ENCODE data around the gene SDF4. TPM values are rescaled to one million over a fixed set of nuclear protein-coding genes. Genes with fewer than 3 reads are reported as not detected.

The SDF4 gene
- total RNA-seq, 1 donor from 2014 or later = 130 TPM

DNA sequence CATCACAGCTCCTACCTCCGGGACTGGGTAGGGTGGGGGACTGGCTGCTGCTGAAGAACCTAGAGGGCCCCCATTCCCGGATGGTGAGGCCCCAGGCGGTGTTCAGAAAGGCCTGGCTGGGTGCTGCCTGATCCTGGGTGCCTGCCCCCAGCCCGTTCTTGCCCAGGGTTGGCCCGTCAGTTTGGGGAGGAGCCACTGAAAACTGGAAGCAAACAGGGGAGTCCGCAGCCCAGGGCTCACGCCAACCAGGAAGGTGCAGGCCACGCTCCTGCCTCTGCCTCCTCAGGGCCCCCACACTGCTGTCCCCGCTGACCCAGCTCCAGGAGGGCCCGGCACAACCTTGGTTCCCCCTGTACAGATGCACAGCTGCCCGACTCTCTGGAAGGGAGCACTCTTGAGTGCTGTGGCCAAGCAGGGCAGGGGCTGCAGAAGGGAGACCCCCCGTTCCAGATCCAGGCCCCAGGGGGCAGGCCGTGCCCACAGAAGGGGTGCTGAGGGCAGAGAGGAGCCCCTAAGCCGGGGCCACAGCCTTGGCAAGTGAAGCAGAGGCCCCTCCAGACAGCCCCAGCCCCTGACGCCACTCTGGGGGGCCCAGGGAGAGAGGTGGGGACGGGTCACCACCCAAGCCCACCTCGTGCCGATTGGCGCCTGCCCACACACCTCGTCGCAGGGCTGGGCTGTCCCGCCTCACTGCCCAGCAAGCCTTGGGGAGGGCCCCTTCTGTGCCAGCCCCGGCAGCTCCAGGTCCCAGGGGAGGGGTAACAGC, 9.2 kb upstream of the SDF4 start:
- H3K4me1 Mint-ChIP-seq (ENCODE audit: unreplicated experiment) = no peaks in the 10 kb centered on the region
- H3K4me3 Mint-ChIP-seq (ENCODE audit: unreplicated experiment) = no peak overlapping the region
- no peaks in the 10 kb centered on the region for H3K36me3 Mint-ChIP-seq (ENCODE audit: low read depth, unreplicated experiment)
- H3K27ac Mint-ChIP-seq (ENCODE audit: unreplicated experiment) = no peak overlapping the region
- no peaks in the 10 kb centered on the region for H3K9me3 Mint-ChIP-seq (ENCODE audit: unreplicated experiment)
- no peak for DNase-seq (ENCODE audit: low spot score)
- H3K27me3 Mint-ChIP-seq (ENCODE audit: unreplicated experiment) = peaks cover 1% of the 10 kb centered on the region
- TF ChIP-seq, protein P1, sequence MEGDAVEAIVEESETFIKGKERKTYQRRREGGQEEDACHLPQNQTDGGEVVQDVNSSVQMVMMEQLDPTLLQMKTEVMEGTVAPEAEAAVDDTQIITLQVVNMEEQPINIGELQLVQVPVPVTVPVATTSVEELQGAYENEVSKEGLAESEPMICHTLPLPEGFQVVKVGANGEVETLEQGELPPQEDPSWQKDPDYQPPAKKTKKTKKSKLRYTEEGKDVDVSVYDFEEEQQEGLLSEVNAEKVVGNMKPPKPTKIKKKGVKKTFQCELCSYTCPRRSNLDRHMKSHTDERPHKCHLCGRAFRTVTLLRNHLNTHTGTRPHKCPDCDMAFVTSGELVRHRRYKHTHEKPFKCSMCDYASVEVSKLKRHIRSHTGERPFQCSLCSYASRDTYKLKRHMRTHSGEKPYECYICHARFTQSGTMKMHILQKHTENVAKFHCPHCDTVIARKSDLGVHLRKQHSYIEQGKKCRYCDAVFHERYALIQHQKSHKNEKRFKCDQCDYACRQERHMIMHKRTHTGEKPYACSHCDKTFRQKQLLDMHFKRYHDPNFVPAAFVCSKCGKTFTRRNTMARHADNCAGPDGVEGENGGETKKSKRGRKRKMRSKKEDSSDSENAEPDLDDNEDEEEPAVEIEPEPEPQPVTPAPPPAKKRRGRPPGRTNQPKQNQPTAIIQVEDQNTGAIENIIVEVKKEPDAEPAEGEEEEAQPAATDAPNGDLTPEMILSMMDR (IDR thresholded peaks at IDR 0.05; ENCODE audit: unreplicated experiment) = no peak

DNA sequence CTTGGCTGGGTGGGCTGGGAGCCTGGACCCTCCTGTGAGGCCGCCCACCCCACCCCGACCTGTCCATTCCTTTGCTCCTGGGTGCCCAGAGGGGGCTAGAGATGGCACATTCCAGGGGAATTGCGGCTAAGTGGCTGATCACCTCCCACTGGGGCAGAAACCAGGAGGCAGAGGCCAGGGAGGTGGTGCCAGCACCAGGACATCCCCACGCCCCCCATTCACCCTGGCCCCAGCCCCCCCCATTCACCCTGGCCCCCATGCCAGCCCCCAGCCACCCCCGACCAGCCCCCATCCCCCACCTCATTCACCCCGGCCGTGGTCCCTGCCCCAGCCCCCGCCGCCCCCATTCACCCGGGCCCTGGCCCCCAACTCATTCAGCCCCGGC, 8.5 kb upstream of the SDF4 start:
- TF ChIP-seq, protein P1 (IDR thresholded peaks at IDR 0.05; ENCODE audit: unreplicated experiment) = no peak
- no peaks in the 10 kb centered on the region for H3K4me1 Mint-ChIP-seq (ENCODE audit: unreplicated experiment)
- H3K9me3 Mint-ChIP-seq (ENCODE audit: unreplicated experiment) = no peaks in the 10 kb centered on the region
- no peak for DNase-seq (ENCODE audit: low spot score)
- no peaks in the 10 kb centered on the region for H3K27me3 Mint-ChIP-seq (ENCODE audit: unreplicated experiment)
- H3K36me3 Mint-ChIP-seq (ENCODE audit: low read depth, unreplicated experiment) = no peaks in the 10 kb centered on the region
- H3K4me3 Mint-ChIP-seq (ENCODE audit: unreplicated experiment) = no peak overlapping the region
- H3K27ac Mint-ChIP-seq (ENCODE audit: unreplicated experiment) = no peak overlapping the region

DNA sequence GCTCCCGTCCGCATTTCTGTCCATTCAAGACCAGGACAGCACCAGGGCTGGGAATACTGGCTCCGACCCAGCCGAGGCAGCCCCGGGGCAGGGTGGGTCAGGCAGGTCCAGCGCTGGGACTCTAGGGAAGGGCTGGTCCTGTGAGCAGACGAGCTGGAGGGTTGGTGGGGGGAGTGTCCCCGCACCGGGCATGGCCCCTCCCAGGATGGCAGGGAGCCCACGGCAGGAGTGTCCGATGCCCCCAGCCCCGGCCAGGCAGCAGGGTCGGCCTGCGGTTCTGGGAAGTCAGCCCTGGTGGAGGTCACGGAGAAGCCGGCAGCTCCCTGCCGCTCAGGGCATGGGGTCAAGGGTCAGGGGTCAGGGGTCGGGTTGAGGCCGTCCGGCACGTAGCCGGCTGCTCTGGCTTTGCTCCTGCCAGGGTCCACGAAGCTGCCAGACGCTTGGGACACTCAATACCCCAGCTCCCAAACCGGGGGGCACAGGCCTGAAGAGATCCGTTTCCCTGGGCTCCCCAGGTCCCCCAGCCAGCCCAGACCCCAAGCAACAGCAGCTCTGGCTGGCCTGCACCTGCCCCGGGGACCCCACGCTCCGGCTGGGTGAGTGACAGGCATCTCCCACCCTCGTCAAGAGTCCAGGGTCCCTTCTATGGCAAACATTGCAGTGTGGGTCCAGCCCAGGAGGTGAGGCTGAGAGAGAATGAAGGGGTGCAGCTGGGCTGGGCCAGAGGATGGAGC, 8.0 kb upstream of the SDF4 start:
- H3K36me3 Mint-ChIP-seq (ENCODE audit: low read depth, unreplicated experiment) = no peaks in the 10 kb centered on the region
- H3K27me3 Mint-ChIP-seq (ENCODE audit: unreplicated experiment) = no peaks in the 10 kb centered on the region
- H3K27ac Mint-ChIP-seq (ENCODE audit: unreplicated experiment) = no peak overlapping the region
- no peaks in the 10 kb centered on the region for H3K9me3 Mint-ChIP-seq (ENCODE audit: unreplicated experiment)
- no peak for DNase-seq (ENCODE audit: low spot score)
- no peak overlapping the region for H3K4me3 Mint-ChIP-seq (ENCODE audit: unreplicated experiment)
- TF ChIP-seq, protein P1 (IDR thresholded peaks at IDR 0.05; ENCODE audit: unreplicated experiment) = no peak
- no peaks in the 10 kb centered on the region for H3K4me1 Mint-ChIP-seq (ENCODE audit: unreplicated experiment)

DNA sequence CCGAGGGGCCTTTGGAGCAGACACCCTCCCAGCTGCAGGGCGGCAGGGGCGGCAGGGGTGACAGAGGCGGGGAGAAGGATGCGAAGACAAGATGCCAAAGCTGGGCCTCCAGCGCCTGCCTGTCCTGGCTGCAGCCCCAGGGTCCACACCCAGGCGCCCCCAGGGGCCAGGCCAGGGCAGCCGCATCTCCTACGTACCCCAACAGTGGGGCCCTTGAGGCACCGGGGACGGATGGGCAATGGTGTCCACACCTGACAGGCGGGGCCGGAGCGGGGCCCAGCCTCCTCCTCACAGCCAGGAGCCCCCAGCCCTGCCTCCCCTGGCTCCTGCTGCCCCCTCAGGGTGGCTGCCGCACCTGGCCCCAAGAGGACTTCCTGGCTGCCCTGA, 7.4 kb upstream of the SDF4 start:
- no peak overlapping the region for H3K27ac Mint-ChIP-seq (ENCODE audit: unreplicated experiment)
- H3K27me3 Mint-ChIP-seq (ENCODE audit: unreplicated experiment) = no peaks in the 10 kb centered on the region
- TF ChIP-seq, protein P1 (IDR thresholded peaks at IDR 0.05; ENCODE audit: unreplicated experiment) = no peak
- H3K36me3 Mint-ChIP-seq (ENCODE audit: low read depth, unreplicated experiment) = no peaks in the 10 kb centered on the region
- no peaks in the 10 kb centered on the region for H3K9me3 Mint-ChIP-seq (ENCODE audit: unreplicated experiment)
- no peak overlapping the region for H3K4me3 Mint-ChIP-seq (ENCODE audit: unreplicated experiment)
- DNase-seq (ENCODE audit: low spot score) = no peak
- H3K4me1 Mint-ChIP-seq (ENCODE audit: unreplicated experiment) = peaks cover under 1% of the 10 kb centered on the region

DNA sequence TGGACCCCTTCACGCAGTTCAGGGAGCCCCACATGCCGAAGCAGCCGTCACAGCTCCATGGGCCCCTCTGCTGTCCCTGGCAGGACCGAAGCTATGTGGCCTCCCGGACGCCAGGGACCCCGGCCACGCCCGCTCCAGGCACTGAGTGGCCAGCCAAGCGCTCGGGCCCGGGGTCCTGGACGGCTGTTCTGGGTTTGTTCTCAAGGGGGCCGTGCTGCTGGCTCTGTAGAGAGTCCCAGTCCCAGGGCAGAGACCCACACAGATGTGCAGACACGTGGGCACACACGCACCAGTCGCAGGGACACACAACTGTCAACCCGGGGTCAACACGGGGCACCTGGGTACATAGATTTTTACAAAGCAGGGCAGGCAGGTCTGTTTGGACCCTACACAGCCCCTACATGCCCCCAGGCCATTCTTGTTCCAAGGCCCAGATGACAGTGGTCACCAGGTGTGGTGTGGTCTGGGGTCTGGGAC, 6.9 kb upstream of the SDF4 start:
- H3K27me3 Mint-ChIP-seq (ENCODE audit: unreplicated experiment) = no peaks in the 10 kb centered on the region
- TF ChIP-seq, protein P1 (IDR thresholded peaks at IDR 0.05; ENCODE audit: unreplicated experiment) = no peak
- peaks cover under 1% of the 10 kb centered on the region for H3K36me3 Mint-ChIP-seq (ENCODE audit: low read depth, unreplicated experiment)
- peaks cover 6% of the 10 kb centered on the region for H3K4me1 Mint-ChIP-seq (ENCODE audit: unreplicated experiment)
- no peaks in the 10 kb centered on the region for H3K9me3 Mint-ChIP-seq (ENCODE audit: unreplicated experiment)
- H3K27ac Mint-ChIP-seq (ENCODE audit: unreplicated experiment) = no peak overlapping the region
- DNase-seq (ENCODE audit: low spot score) = no peak
- no peak overlapping the region for H3K4me3 Mint-ChIP-seq (ENCODE audit: unreplicated experiment)

Data from endothelial cell (in vitro differentiated cells).